DMS53 treated with DMSO at 0.1 percent for 48 hours (cell line): ENCODE results near the gene CENPI.
"Not testable (repeated sequence)": the region's sequence is repeated elsewhere in the genome, so short reads cannot be mapped to it uniquely, and the experiment has no call there.

ENCODE experiments used
- DNase-seq: peaks from one replicate; lab custom pipeline; 2025; ENCODE audit not compliant: unreplicated experiment; lab: John Stamatoyannopoulos, UW

Gene CENPI

GRCh38 chrX:101097546-101098453 lies at the start of gene CENPI:
CENPI (plus strand) TSS chrX:101098204; CDS start chrX:101101071, 2,867 bp downstream.
- DNase-seq, result peak; percentile 86

GRCh38 chrX:101051153-101051548 lies 46.9 kb upstream of the CENPI start:
- DNase-seq, result no peak

GRCh38 chrX:101051549-101052302 lies 46.3 kb upstream of the CENPI start, which contains the start of gene TRMT2B:
TRMT2B (minus strand) TSS chrX:101052111; CDS start chrX:101042289, 9,822 bp downstream.
- peak; percentile 72 for DNase-seq

- DNase-seq, result not testable (repeated sequence)
Observed at GRCh38 chrX:101056551-101056950, 41.5 kb upstream of the CENPI start.

- DNase-seq, result no peak
Observed at GRCh38 chrX:101057093-101057714, 40.8 kb upstream of the CENPI start.

- no peak for DNase-seq
Observed at GRCh38 chrX:101062176-101062575, 35.8 kb upstream of the CENPI start.

GRCh38 chrX:101071582-101071981 lies 26.4 kb upstream of the CENPI start:
- DNase-seq, result no peak

- DNase-seq, result no peak
Observed at GRCh38 chrX:101078716-101079598, 19.0 kb upstream of the CENPI start, which contains the start of gene TMEM35A. TMEM35A (plus strand) TSS chrX:101078879; CDS start chrX:101079003, 124 bp downstream.

GRCh38 chrX:101079736-101080270 lies 18.2 kb upstream of the CENPI start:
- no peak for DNase-seq

GRCh38 chrX:101080326-101081124 lies 17.5 kb upstream of the CENPI start:
- DNase-seq, result no peak

GRCh38 chrX:101081231-101081630 lies 16.8 kb upstream of the CENPI start:
- DNase-seq, result no peak

GRCh38 chrX:101091817-101092216 lies 6.2 kb upstream of the CENPI start:
- DNase-seq, result no peak

GRCh38 chrX:101108284-101108683 lies 10.3 kb downstream of the CENPI start:
- no peak for DNase-seq

- no peak for DNase-seq
Observed at GRCh38 chrX:101117701-101118100, 19.7 kb downstream of the CENPI start.

GRCh38 chrX:101136235-101136634 lies 38.2 kb downstream of the CENPI start:
- DNase-seq, result no peak
